Superior temporal gyrus (tissue), 1 donor: ENCODE results near the gene TRIM44.
"Not testable (repeated sequence)": the region's sequence is repeated elsewhere in the genome, so short reads cannot be mapped to it uniquely, and the experiment has no call there.

Source experiments
- DNase-seq: peaks from one replicate; pipeline ENCODE4 v3.0.0-alpha.2; 2016; ENCODE audit errors: extremely low spot score

The TRIM44 gene

GRCh38 chr11:35855671-35856070, 193.1 kb downstream of the TRIM44 start:
- peak; percentile 44 for DNase-seq

GRCh38 chr11:35856259-35856658, 193.7 kb downstream of the TRIM44 start:
- DNase-seq: no peak

DNA sequence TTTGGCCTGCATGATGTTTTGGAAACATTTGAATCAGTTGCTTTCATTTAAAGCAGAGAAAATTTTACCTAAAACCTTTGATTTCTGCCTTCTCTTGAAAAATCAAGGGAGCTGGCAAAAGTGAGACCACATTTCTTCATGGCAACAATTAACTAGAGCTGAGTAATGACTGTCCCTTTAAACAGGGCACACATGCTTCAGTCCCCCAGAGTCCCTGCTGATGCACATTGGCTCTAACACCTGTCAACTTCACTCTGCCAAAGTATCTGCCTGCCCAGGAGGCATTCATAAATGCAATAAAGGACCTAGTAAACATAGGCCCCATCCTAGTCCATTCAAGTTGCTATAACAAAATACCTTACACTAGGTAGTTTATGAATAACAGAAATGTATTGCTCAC, 194.2 kb downstream of the TRIM44 start:
- DNase-seq: no peak

DNA sequence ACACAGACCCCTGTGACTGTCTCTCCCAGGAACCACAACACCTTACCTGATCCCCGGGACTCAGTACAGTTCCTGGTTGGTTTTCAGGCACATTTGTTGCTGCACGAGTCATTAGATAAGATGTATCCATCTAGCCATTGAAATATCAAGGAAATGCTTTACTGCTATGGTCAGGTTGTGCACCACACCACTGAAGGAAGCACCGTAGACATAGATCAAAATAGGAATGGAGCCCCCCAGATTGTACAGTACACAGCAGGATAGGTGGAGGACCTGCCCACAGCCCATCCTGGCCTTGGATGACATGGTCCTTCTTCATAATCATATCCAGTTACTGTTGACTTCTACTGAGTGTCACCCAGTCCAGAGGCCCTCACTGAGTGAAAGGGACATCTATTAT, 195.3 kb downstream of the TRIM44 start:
- no peak for DNase-seq

DNA sequence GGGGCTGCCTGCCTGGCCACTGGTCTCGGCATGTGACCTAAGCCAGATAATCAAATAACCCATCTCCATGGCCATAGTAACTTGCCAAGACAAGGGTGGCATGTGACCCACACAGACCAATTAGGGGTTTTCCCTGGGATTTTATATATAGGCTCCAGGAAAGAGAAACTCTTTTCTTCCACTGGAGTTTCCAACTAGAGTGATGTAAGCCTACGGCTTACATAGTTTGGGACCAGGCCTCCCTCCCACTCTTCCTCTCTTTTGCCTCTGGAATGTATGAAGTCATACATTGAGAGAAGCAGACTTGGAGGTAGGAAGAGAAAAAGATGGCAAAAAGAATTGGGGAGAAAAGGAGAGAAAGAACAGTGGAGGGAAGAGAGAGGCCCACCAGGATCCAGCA, 196.7 kb downstream of the TRIM44 start:
- no peak for DNase-seq

DNA sequence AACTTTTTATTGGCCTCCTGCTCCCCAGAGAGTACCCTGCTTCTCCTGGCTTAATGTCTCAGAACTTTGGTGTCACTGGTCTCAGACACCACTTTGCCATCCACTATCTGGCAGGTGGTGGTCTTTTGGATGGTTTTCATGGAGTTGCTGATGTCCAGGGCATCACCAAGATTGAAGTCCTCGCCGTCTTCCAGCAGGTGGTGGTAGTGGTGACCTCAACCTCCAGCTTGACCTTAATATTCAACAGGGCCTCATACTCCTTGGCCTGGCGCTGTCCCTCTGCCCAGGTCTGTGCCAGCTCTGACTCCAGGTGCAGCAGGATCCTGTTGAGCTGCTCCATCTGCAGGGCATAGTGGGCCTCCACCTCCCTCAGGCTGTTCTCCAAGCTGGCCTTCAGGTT, 197.6 kb downstream of the TRIM44 start:
- DNase-seq: not testable (repeated sequence)

GRCh38 chr11:35861191-35861590, 198.6 kb downstream of the TRIM44 start:
- DNase-seq: no peak

- DNase-seq: no peak
These were observed 200.1 kb downstream of the TRIM44 start for GRCh38 chr11:35862666-35863065.

DNA sequence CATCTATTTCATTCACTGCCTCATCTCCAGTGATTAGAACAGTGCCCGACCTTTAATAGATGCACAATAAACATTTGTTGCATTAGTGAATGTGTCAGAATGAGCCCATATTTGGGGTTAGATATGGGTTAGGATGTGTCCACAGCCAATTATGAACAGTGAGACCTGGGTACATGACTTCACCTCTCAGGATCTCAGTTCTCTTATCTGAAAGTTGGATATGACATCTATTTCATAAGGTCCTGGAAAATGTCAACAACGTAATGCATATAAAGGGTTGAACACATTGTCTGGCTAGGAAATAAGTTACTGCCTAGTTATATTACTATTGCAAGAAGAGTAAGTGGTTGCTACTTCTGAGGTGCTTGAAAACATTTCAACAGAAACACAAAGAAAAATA, 201.6 kb downstream of the TRIM44 start:
- no peak for DNase-seq

DNA sequence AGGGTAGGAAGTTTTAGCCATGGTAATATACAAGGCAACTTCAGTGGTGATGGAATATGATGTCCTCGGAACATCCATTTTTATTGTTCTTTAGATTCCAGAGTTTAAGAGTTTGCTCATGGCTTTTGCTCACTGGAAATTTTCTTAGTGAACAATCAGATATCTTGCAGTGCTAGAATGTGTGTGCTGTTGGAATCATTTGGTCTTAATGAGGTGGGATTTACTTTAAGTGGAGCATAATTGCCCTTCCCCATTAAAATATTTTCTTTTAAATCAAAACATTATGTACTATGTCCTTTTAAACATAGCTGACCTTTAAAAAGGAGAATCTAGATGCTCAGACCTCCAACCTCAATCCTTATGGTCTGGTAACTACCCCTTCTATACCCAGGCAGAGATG, 204.0 kb downstream of the TRIM44 start:
- DNase-seq: no peak
